Measurements from ENCODE around the gene ROCK1. TPM values are rescaled to one million over a fixed set of nuclear protein-coding genes. Genes with fewer than 3 reads are reported as not detected.
"Not testable (repeated sequence)": the region's sequence is repeated elsewhere in the genome, so short reads cannot be mapped to it uniquely, and the experiment has no call there.

ROCK1 gene
- total RNA-seq, result 39.7 TPM

DNA sequence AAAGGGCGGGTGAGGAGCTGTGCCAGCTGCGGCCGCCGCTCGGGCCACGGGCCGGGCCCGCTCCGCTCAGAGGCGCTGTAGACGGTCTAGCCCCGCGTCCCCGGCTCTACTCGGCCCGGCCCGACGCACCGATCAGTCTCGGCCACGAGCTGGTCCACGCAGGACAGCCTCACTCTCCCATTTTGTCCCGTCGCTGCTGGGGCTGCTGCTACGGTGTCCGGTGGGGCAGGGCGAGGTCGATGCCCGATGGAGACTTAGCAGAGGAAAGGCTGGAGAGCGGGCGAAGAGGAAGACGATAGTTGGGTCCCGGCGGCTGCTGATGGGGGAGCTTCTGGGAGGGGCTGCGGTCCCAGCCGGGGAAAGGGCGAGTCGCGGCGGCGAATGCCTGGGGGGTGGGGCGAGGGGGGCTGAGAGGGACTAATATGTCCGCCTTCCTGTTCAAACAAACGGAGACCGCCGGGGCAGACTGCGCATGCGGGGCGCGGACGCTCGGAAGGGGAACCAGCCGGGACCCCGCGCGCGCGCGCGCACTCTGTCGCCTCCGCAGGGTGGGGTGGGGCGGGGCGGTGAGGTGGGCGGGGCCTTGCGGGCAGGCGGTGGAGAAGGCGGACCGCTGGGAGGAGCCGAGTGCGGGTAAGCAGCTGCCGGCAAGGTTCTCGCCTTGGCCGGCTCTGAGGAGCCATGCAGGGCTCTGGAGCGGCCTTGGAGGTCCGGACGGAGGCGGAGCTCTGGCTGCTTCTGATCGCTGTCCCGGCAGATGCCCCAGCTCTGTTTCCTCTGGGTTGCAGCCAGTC, at the start of gene ROCK1:
ROCK1 (minus strand) TSS at position 468 of the 794 bp plus-strand sequence. CDS start 903 bp downstream, outside the sequence.
- Histone ChIP-seq H3K27ac (ENCODE audit: low read depth, low read length) (peak within 1 kb of the TSS; percentile 97), H3K9me3 (ENCODE audit: control insufficient read depth in 3 of 3, low read length in 3 of 3) (no peaks in the 10 kb centered on the region), H3K27me3 (ENCODE audit: control insufficient read depth in 3 of 3, insufficient read depth in 3 of 3, low read length in 3 of 3) (no peaks in the 10 kb centered on the region), H3K4me3 (ENCODE audit: low read length in 3 of 3) (peak within 1 kb of the TSS; percentile 94 to 99 (median 95)), H3K4me1 (ENCODE audit: control insufficient read depth in 3 of 3, insufficient read depth in 3 of 3, low read length in 3 of 3) (peaks cover 8 to 20% (median 12%) of the 10 kb centered on the region in 3 donors), H3K9ac (ENCODE audit: low read depth in 1 of 3, low read length in 3 of 3) (peak within 1 kb of the TSS; percentile 90 to 98 (median 96)), H3K36me3 (ENCODE audit: control insufficient read depth in 3 of 3, insufficient read depth in 3 of 3, low read length in 3 of 3) (no peaks in the 10 kb centered on the region)

DNA sequence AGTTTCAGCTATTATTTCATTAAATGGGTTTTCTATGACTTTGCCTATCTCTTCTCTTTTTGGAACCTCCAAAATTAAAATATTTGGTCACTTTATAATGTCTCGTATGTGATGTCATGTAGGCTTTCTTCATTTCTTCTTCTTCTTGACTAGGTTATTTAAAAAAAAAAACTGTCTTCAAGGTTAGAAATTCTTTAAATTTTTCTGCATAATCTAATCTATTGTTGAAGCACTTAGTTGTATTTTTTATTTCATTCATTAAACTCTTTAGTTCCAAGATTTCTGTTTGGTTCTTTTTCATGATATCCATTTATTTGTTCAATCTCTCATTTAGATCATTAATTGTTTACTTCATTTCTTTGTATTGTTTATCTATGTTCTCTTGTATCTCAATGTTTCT, 43.8 kb upstream of the ROCK1 start:
- H3K27ac ChIP-seq (ENCODE audit: low read depth, low read length), result no peak overlapping the region
- H3K9me3 ChIP-seq (ENCODE audit: control insufficient read depth in 3 of 3, low read length in 3 of 3), result peaks cover 0 to 4% (median 2%) of the 10 kb centered on the region in 3 donors
- no peaks in the 10 kb centered on the region for H3K27me3 ChIP-seq (ENCODE audit: control insufficient read depth in 3 of 3, insufficient read depth in 3 of 3, low read length in 3 of 3)
- H3K4me1 ChIP-seq (ENCODE audit: control insufficient read depth in 3 of 3, insufficient read depth in 3 of 3, low read length in 3 of 3), result no peaks in the 10 kb centered on the region
- H3K9ac ChIP-seq (ENCODE audit: low read depth in 1 of 3, low read length in 3 of 3), result no peak overlapping the region
- H3K36me3 ChIP-seq (ENCODE audit: control insufficient read depth in 3 of 3, insufficient read depth in 3 of 3, low read length in 3 of 3), result no peaks in the 10 kb centered on the region
- H3K4me3 ChIP-seq (ENCODE audit: low read length in 3 of 3), result peak overlapping the region in 1 of 3 donors; percentile 27

DNA sequence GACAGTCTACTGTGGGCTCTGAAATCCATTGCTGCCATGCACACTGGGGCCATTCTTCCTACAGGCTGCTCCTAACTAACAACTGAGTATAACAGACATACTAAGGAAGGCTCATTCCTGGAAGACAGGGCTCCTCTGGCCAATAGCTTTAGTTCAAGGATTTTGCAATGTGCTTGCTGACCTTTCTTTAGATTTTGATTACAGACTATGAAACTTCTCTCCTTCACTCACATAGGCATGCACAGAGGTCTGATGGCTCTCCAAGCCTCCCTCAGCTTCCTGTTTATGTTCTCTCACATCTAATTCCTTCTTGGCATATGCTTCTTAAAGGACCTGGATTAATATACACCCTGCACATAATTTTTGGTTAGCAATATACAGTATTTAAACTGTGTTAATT, 34.4 kb upstream of the ROCK1 start:
- Histone ChIP-seq H3K4me1 (ENCODE audit: control insufficient read depth in 3 of 3, insufficient read depth in 3 of 3, low read length in 3 of 3) (no peaks in the 10 kb centered on the region), H3K36me3 (ENCODE audit: control insufficient read depth in 3 of 3, insufficient read depth in 3 of 3, low read length in 3 of 3) (no peaks in the 10 kb centered on the region), H3K27me3 (ENCODE audit: control insufficient read depth in 3 of 3, insufficient read depth in 3 of 3, low read length in 3 of 3) (no peaks in the 10 kb centered on the region), H3K4me3 (ENCODE audit: low read length in 3 of 3) (no peak overlapping the region), H3K9ac (ENCODE audit: low read depth in 1 of 3, low read length in 3 of 3) (no peak overlapping the region), H3K9me3 (ENCODE audit: control insufficient read depth in 3 of 3, low read length in 3 of 3) (no peaks in the 10 kb centered on the region), H3K27ac (ENCODE audit: low read depth, low read length) (no peak overlapping the region)

DNA sequence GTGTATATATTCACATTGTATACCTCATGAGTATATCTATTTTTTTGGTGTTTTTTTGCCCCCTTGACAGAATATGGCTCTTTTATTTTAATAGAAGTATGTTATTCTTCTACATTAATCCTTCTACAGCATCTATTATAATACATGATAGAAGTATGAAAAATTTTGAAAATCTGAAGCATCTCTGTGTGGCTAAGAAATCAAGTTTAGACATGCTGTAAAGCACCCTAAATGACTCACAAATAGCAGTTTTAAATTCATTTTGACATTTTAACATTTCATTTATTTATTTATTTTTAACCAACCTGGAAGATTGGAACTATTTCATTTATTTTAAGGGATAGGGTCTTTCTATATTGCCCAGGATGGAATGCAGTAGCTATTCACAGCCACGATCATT, 33.8 kb upstream of the ROCK1 start:
- Histone ChIP-seq H3K36me3 (ENCODE audit: control insufficient read depth in 3 of 3, insufficient read depth in 3 of 3, low read length in 3 of 3) (no peaks in the 10 kb centered on the region), H3K4me1 (ENCODE audit: control insufficient read depth in 3 of 3, insufficient read depth in 3 of 3, low read length in 3 of 3) (no peaks in the 10 kb centered on the region), H3K27me3 (ENCODE audit: control insufficient read depth in 3 of 3, insufficient read depth in 3 of 3, low read length in 3 of 3) (no peaks in the 10 kb centered on the region)

DNA sequence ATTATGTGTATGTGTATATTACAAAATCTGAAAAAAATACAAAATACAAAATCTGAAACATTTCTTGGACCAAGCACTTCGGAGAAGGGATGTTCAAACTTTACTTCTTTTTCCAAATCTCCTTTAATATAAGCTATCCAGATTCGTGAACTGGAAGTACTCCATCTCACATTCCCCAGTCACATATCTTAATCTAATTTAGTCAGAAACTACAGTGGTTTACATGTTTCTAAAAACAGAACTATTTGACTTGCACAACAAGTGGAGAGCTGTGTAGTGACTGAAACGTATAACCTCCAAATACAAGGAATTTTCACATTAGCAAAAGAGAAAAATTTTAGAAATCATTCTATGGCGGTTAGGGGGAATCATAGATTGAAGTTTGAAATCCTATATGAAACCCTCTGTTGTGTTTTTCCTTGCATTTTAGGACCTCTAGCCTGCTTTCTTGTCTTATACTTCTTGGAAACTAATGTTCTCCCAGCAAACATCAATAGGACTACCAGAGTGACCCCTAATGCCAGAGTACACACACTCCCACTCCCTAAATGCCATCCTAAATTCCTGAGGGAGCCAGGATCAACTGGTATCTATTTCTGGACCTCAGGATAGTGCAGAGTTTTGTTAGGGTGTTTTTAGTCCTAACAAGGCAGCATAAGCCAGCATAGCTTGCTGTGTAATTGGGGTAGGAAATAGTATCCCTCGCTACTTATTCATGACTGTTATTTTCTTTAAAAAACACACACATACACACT, 30.2 kb upstream of the ROCK1 start:
- H3K4me1 ChIP-seq (ENCODE audit: control insufficient read depth in 3 of 3, insufficient read depth in 3 of 3, low read length in 3 of 3), result no peaks in the 10 kb centered on the region
- no peak overlapping the region for H3K9ac ChIP-seq (ENCODE audit: low read depth in 1 of 3, low read length in 3 of 3)
- no peak overlapping the region for H3K4me3 ChIP-seq (ENCODE audit: low read length in 3 of 3)
- H3K9me3 ChIP-seq (ENCODE audit: control insufficient read depth in 3 of 3, low read length in 3 of 3), result no peaks in the 10 kb centered on the region
- H3K27ac ChIP-seq (ENCODE audit: low read depth, low read length), result no peak overlapping the region
- no peaks in the 10 kb centered on the region for H3K36me3 ChIP-seq (ENCODE audit: control insufficient read depth in 3 of 3, insufficient read depth in 3 of 3, low read length in 3 of 3)
- H3K27me3 ChIP-seq (ENCODE audit: control insufficient read depth in 3 of 3, insufficient read depth in 3 of 3, low read length in 3 of 3), result no peaks in the 10 kb centered on the region

More for the DNA sequence above, 33.8 kb upstream of the ROCK1 start:
- Histone ChIP-seq H3K4me3 (ENCODE audit: low read length in 3 of 3) (no peak overlapping the region), H3K9ac (ENCODE audit: low read depth in 1 of 3, low read length in 3 of 3) (no peak overlapping the region), H3K9me3 (ENCODE audit: control insufficient read depth in 3 of 3, low read length in 3 of 3) (no peaks in the 10 kb centered on the region), H3K27ac (ENCODE audit: low read depth, low read length) (no peak overlapping the region)

DNA sequence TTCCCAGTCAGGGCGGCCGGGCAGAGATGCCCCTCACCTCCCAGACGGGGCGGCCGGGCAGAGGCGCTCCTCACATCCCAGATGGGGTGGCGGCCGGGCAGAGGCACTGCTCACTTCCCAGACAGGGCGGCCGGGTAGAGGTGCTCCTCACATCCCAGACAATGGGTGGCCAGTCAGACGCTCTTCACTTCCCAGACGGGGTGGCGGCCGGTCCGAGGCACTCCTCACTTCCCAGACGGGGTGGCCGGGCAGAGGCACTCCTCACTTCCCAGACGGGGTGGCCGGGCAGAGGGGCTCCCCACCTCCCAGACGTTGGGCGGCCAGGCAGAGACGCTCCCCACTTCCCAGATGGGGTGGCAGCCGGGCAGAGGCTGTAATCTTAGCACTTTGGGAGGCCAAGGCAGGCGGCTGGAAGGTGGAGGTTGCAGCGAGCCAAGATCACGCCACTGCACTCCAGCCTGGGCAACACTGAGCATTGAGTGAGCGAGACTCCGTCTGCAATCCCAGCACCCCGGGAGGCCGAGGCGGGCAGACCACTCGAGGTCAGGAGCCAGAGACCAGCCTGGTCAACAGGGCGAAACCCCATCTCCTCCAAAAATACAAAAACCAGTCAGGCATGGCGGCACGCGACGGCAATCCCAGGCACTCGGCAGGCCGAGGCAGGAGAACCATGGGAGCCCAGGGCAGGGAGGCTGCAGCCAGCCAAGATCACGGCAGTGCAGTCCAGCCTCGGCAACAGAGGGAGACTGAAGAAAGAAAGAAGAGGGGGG, 26.3 kb upstream of the ROCK1 start:
- not testable (repeated sequence) for H3K27ac ChIP-seq (ENCODE audit: low read depth, low read length); H3K9ac ChIP-seq (ENCODE audit: low read depth in 1 of 3, low read length in 3 of 3); H3K4me1 ChIP-seq (ENCODE audit: control insufficient read depth in 3 of 3, insufficient read depth in 3 of 3, low read length in 3 of 3); H3K4me3 ChIP-seq (ENCODE audit: low read length in 3 of 3); H3K27me3 ChIP-seq (ENCODE audit: control insufficient read depth in 3 of 3, insufficient read depth in 3 of 3, low read length in 3 of 3); H3K36me3 ChIP-seq (ENCODE audit: control insufficient read depth in 3 of 3, insufficient read depth in 3 of 3, low read length in 3 of 3); H3K9me3 ChIP-seq (ENCODE audit: control insufficient read depth in 3 of 3, low read length in 3 of 3)

DNA sequence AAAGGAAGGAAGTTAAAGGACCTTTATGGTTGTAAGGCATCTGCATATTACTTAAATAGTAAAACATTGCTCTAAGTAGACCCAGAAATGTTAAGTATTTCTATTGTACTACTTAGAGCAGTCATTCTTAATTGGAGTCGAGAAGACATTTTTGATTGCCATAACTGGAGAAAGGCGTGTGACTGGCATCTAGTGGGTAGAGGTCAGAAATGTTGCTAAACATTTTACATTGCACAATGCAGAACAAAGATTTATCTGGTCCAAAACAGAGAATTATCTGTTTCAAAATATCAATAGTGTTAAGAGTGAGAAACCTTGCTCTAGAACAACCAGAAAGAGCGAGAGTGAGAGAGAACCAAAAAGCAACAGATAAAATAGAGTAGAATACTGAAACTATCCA, 23.3 kb upstream of the ROCK1 start:
- Histone ChIP-seq H3K4me1 (ENCODE audit: control insufficient read depth in 3 of 3, insufficient read depth in 3 of 3, low read length in 3 of 3) (no peaks in the 10 kb centered on the region), H3K9me3 (ENCODE audit: control insufficient read depth in 3 of 3, low read length in 3 of 3) (no peaks in the 10 kb centered on the region), H3K4me3 (ENCODE audit: low read length in 3 of 3) (no peak overlapping the region), H3K9ac (ENCODE audit: low read depth in 1 of 3, low read length in 3 of 3) (no peak overlapping the region), H3K27ac (ENCODE audit: low read depth, low read length) (no peak overlapping the region), H3K27me3 (ENCODE audit: control insufficient read depth in 3 of 3, insufficient read depth in 3 of 3, low read length in 3 of 3) (no peaks in the 10 kb centered on the region), H3K36me3 (ENCODE audit: control insufficient read depth in 3 of 3, insufficient read depth in 3 of 3, low read length in 3 of 3) (no peaks in the 10 kb centered on the region)

DNA sequence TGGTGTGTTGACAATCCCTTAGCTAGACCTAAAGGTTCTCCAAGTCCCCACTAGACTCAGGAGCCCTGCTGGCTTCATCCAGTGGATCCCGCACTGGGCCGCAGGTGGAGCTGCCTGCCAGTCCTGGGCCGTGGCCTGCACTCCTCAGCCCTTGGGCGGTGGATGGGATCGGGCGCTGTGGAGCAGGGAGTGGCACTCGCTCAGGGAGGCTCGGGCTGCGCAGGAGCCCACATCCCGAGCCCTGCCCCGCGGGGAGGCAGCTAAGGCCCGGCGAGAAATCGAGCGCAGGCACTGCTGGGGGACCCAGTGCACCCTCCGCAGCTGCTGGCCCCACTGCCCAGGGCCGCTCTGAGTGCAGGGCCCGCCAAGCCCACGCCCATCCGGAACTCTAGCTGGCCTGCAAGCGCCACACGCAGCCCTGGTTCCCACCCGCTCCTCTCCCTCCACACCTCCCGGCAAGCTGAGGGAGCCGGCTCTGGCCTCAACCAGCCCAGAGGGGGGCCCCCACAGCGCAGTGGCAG, 20.8 kb upstream of the ROCK1 start:
- H3K4me1 ChIP-seq (ENCODE audit: control insufficient read depth in 3 of 3, insufficient read depth in 3 of 3, low read length in 3 of 3), result no peaks in the 10 kb centered on the region

DNA sequence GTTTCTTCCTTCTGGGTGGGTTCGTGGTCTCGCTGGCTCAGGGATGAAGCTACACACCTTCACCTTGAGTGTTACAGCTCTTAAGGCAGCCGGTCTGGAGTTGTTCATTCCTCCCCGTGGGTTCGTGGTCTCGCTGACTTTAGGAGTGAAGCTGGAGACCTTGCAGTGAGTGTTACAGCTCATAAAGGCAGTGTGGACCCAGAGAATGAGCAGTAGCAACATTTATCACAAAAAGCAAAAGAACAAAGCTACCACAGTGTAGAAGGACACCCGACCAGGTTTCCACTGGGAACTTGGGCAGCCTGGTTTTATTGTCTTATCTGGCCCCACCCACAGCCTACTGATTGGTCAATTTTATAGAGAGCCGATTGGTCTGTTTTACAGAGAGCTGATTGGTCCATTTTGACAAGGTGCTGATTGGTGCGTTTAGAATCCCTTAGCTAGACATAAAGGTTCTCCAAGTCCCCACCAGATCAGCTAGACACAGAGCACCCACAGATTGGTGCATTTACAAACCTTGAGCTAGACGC, 20.1 kb upstream of the ROCK1 start:
- Histone ChIP-seq H3K27me3 (ENCODE audit: control insufficient read depth in 3 of 3, insufficient read depth in 3 of 3, low read length in 3 of 3) (no peaks in the 10 kb centered on the region), H3K4me3 (ENCODE audit: low read length in 3 of 3) (no peak overlapping the region), H3K27ac (ENCODE audit: low read depth, low read length) (no peak overlapping the region), H3K4me1 (ENCODE audit: control insufficient read depth in 3 of 3, insufficient read depth in 3 of 3, low read length in 3 of 3) (no peaks in the 10 kb centered on the region), H3K9me3 (ENCODE audit: control insufficient read depth in 3 of 3, low read length in 3 of 3) (no peaks in the 10 kb centered on the region), H3K36me3 (ENCODE audit: control insufficient read depth in 3 of 3, insufficient read depth in 3 of 3, low read length in 3 of 3) (no peaks in the 10 kb centered on the region), H3K9ac (ENCODE audit: low read depth in 1 of 3, low read length in 3 of 3) (no peak overlapping the region)

More for the DNA sequence above, 20.8 kb upstream of the ROCK1 start:
- H3K9me3 ChIP-seq (ENCODE audit: control insufficient read depth in 3 of 3, low read length in 3 of 3), result no peaks in the 10 kb centered on the region
- H3K27me3 ChIP-seq (ENCODE audit: control insufficient read depth in 3 of 3, insufficient read depth in 3 of 3, low read length in 3 of 3), result no peaks in the 10 kb centered on the region
- no peak overlapping the region for H3K9ac ChIP-seq (ENCODE audit: low read depth in 1 of 3, low read length in 3 of 3)
- H3K36me3 ChIP-seq (ENCODE audit: control insufficient read depth in 3 of 3, insufficient read depth in 3 of 3, low read length in 3 of 3), result no peaks in the 10 kb centered on the region
- no peak overlapping the region for H3K27ac ChIP-seq (ENCODE audit: low read depth, low read length)
- H3K4me3 ChIP-seq (ENCODE audit: low read length in 3 of 3), result no peak overlapping the region

All from skeletal muscle tissue (tissue), 4 donors.